Left ventricle myocardium inferior (tissue), 1 donor: ENCODE measurements around the gene CORO2B. TPM values are rescaled to one million over a fixed set of nuclear protein-coding genes. Genes with fewer than 3 reads are reported as not detected.

Experiments used
- DNase-seq: peaks from one replicate; pipeline ENCODE4 v3.0.0-alpha.2; 2020
- H3K27ac ChIP-seq: fragments of 200-600 bp; replicated peaks from 2 replicates; pipeline ENCODE4 v1.8.0; 2021
- H3K27me3 ChIP-seq: fragments of 200-600 bp; 2 replicates; pipeline ENCODE4 v1.8.0; 2021; ENCODE audit warnings: low read depth
- H3K36me3 ChIP-seq: fragments of 200-600 bp; 2 replicates; pipeline ENCODE4 v1.8.0; 2021
- H3K4me1 ChIP-seq: fragments of 200-600 bp; 2 replicates; pipeline ENCODE4 v1.8.0; 2021
- H3K4me3 ChIP-seq: fragments of 200-600 bp; 2 replicates; pipeline ENCODE4 v1.8.0; 2021; ENCODE audit warnings: mild to moderate bottlenecking, moderate library complexity
- H3K9me3 ChIP-seq: fragments of 200-600 bp; replicated peaks from 2 replicates; pipeline ENCODE4 v1.8.0; 2021
- intact Hi-C: fragments of 100-400 bp; cut with micrococcal nuclease; formaldehyde crosslinking; loops from one replicate; pipeline ENCODE4 v1.11.0; 2022
- total RNA-seq: library from RNA; stranded (reverse); fragmentation: NEBNext Ultra II Directional; extraction: Animal tissue kit (Norgen Biotek cat#: 25700); gene quantifications from one replicate; pipeline ENCODE4 v1.2.1, GENCODE V29; 2021
- TF ChIP-seq, protein P1 (sequence below): fragments of 200-600 bp; IDR thresholded peaks from 2 replicates; pipeline ENCODE4 v1.8.0; 2021; ENCODE audit warnings: antibody characterized with exemption, mild to moderate bottlenecking, borderline replicate concordance
- donor health status: DM: no; HTN: yes; CAD: no; lungs with severe emphysema.

The CORO2B gene
- total RNA-seq, 1 donor from 2014 or later: 5.0 TPM

DNA sequence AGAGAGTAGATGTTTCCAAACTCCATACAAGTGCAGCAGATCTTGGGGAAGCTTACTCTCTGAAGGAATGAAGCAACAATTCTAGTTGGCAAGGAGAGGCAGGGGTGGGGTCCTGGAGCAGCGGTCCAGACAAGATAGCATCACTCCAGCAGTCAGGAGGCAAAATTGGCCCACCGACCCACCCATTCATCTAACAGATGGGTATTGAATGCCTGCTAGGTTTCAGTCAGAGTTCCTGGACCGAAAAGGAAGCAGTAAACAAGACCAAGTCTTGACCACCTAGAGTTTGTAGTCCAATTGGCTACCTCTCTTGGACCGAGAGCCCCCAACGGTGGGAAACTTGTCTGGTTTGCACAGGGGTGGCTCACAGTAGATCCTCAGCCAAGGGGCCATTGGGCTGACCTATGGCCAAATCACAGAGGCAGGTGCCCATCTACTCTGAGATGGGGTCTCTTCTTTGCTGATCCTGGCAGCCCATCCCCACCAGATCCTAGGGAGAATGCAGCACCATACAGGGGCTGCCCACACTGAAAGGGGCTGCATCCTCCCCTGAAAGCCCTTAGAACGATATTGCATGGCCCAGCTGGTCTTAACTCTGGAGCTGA is 74.3 kb downstream of the CORO2B start:
- TF ChIP-seq, protein P1, sequence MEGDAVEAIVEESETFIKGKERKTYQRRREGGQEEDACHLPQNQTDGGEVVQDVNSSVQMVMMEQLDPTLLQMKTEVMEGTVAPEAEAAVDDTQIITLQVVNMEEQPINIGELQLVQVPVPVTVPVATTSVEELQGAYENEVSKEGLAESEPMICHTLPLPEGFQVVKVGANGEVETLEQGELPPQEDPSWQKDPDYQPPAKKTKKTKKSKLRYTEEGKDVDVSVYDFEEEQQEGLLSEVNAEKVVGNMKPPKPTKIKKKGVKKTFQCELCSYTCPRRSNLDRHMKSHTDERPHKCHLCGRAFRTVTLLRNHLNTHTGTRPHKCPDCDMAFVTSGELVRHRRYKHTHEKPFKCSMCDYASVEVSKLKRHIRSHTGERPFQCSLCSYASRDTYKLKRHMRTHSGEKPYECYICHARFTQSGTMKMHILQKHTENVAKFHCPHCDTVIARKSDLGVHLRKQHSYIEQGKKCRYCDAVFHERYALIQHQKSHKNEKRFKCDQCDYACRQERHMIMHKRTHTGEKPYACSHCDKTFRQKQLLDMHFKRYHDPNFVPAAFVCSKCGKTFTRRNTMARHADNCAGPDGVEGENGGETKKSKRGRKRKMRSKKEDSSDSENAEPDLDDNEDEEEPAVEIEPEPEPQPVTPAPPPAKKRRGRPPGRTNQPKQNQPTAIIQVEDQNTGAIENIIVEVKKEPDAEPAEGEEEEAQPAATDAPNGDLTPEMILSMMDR: no peak

DNA sequence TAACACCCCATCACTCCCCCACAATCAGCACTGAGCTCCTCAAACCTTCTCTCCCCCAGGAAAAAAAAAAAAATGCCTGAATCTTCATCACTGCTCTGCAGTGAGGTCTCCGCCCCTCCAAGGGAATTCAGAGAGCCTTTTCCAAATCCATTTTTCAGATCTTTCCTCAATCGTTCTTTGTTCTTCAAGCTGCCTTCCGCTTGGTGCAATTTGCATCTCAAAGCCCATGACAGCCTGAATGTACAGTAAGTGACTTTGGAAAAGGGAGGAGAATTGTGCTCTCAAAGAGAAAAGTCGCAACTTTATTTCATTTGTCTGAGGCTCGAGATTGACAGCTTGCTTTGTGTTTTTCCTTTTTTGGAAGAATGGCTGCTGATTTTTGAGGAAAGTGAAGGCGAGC is 75.0 kb downstream of the CORO2B start:
- Histone ChIP-seq H3K9me3 (no peaks in the 10 kb centered on the region), H3K27ac (no peak overlapping the region), H3K4me3 (no peak overlapping the region), H3K4me1 (peaks cover 23% of the 10 kb centered on the region), H3K27me3 (no peaks in the 10 kb centered on the region), H3K36me3 (peaks cover 6% of the 10 kb centered on the region)
- intact Hi-C loops: no loop called here
- DNase-seq: no peak
- TF ChIP-seq, protein P1: no peak

More for the DNA sequence above, 74.3 kb downstream of the CORO2B start:
- intact Hi-C loops: no loop called here
- Histone ChIP-seq H3K4me1 (peaks cover 23% of the 10 kb centered on the region), H3K27me3 (no peaks in the 10 kb centered on the region), H3K36me3 (peaks cover 6% of the 10 kb centered on the region), H3K4me3 (no peak overlapping the region), H3K9me3 (no peaks in the 10 kb centered on the region), H3K27ac (no peak overlapping the region)
- DNase-seq: no peak

DNA sequence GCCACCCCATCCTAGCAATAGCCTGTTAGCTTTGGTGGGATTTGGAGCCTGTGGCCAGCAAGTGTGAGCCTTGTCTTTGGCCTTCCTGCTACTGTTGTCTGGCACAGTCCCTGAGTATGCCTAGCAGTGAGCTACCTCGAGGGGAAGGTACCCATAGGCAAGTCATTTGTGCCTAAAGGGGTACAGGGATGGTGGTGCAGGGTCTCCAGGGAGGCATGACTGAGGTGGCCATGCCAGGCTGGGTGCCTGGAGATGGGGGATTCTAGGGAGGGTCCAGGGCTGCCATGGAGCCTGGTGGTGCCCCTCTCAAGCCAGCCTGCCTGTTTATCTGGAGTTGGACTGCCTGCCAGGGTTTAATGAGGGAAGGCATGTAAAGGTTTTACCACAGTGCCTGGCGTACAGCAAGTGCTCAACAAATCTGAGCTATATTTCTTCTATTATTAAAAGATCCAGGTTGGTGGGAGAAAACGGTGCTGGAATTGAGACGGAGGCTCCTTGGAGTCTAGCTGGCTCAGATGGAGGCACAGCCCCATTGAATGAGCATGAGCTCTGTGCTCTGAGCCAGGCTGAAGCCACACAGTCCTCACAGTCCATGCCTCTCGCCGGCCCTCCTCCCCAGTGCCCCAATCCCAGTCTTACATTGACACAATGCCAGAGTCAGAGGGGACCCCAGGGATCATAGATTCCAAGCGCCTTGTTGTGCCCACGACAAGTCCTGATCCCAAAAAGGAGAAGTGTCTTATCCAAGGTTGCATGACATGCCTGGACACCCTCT is 76.2 kb downstream of the CORO2B start:
- DNase-seq: no peak
- no peak overlapping the region for H3K27ac ChIP-seq
- H3K36me3 ChIP-seq: peaks cover 6% of the 10 kb centered on the region
- H3K4me3 ChIP-seq: no peak overlapping the region
- peaks cover 23% of the 10 kb centered on the region for H3K4me1 ChIP-seq
- intact Hi-C loops: no loop called here
- TF ChIP-seq, protein P1: no peak
- H3K9me3 ChIP-seq: no peaks in the 10 kb centered on the region
- H3K27me3 ChIP-seq: no peaks in the 10 kb centered on the region

DNA sequence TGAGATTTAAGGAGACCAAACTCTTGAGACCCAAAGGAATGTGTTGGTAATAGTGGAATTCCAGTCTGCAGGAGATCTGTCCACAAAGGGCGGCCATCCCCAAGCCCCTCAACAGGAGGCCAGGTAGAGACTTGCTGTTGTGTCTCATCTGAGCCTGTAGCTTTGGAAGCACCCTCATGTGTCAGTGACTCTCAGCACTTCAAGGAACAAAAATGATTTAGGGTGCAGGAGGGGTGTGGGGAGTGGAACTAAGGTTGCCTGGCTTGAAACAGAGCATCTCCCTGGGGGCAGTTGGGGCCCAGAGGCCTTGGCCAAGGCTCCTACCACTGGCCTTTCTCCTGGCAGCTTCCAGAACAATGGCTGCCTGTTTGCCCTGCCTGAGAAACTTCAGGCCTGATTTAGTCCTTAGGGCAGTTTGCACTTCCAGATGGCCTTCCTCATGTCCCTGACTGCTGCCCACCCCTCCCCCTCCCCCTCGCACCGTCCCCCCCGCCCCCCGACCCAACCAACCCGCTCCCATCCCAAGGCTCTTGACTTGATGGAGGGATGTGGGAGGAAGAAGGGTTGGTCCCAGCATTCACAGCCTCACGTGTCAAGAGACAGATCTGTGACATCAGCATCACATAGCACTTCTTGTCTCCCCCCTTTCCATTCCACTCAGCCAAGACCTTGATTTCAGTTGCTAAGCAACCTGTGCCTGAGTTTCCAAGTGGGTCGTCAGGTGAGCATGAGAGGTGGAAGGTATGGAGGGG is 77.1 kb downstream of the CORO2B start:
- intact Hi-C loops: no loop called here
- peaks cover 6% of the 10 kb centered on the region for H3K36me3 ChIP-seq
- peak overlapping the region; percentile 8 for H3K27ac ChIP-seq
- no peaks in the 10 kb centered on the region for H3K27me3 ChIP-seq
- TF ChIP-seq, protein P1: no peak
- H3K4me1 ChIP-seq: peaks cover 23% of the 10 kb centered on the region
- H3K4me3 ChIP-seq: no peak overlapping the region
- DNase-seq: no peak
- H3K9me3 ChIP-seq: no peaks in the 10 kb centered on the region

DNA sequence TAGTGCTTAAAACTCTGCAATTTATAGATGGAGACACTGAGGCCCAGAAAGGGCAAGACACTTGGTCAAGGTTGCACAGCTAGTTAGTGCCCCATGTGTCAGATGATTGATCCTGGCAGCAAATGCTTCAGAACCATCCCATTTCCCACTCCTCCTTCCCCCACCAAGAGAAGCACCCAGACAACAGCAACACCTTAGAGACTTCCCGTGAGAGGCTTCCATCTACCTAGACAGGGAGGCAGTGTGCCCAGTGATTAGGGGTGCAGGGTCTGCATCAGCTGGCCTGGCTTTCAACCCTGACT is 77.6 kb downstream of the CORO2B start:
- H3K4me3 ChIP-seq: no peak overlapping the region
- TF ChIP-seq, protein P1: no peak
- no peaks in the 10 kb centered on the region for H3K27me3 ChIP-seq
- peak overlapping the region; percentile 8 for H3K27ac ChIP-seq
- H3K36me3 ChIP-seq: peaks cover 6% of the 10 kb centered on the region
- intact Hi-C loops: no loop called here
- peaks cover 23% of the 10 kb centered on the region for H3K4me1 ChIP-seq
- DNase-seq: no peak
- no peaks in the 10 kb centered on the region for H3K9me3 ChIP-seq
